Measurements from ENCODE around the gene HMCN1. TPM values are rescaled to one million over a fixed set of nuclear protein-coding genes. Genes with fewer than 3 reads are reported as not detected.

The HMCN1 gene
- total and polyA plus RNA-seq, 4 donors: 1.5 to 6.8 (median 3.5) TPM

- no peak for TF ChIP-seq MAX (IDR thresholded peaks at IDR 0.05)
- TF ChIP-seq NR2F2 (IDR thresholded peaks at IDR 0.05): no peak
- TF ChIP-seq EGR1 (IDR thresholded peaks at IDR 0.05; ENCODE audit: low read depth in 2 of 2): no peak
- TF ChIP-seq TAF1 (conservative IDR thresholded peaks at IDR 0.05): no peak
These were observed 395.6 kb downstream of the HMCN1 start (continued) for GRCh38 chr1:186129758-186130157.

GRCh38 chr1:186139115-186139514, 404.9 kb downstream of the HMCN1 start:
- H3K27ac ChIP-seq (ENCODE audit: low read depth in 1 of 2, low read length in 2 of 2): no peak overlapping the region
- DNase-seq (ENCODE audit: low spot score): no peak
- no peak overlapping the region for H3K4me3 ChIP-seq (ENCODE audit: low read depth in 1 of 3, low read length in 3 of 3)
- no peak overlapping the region for H3K9ac ChIP-seq (ENCODE audit: low read depth in 1 of 2, low read length in 2 of 2)
- no peaks in the 10 kb centered on the region for H3K27me3 ChIP-seq (ENCODE audit: control insufficient read depth in 4 of 4, insufficient read depth in 4 of 4, low read length in 3 of 4)
- TF ChIP-seq ATF3 (IDR thresholded peaks at IDR 0.05) (no peak), HNF4G (IDR thresholded peaks at IDR 0.05) (no peak), ZBTB33 (IDR thresholded peaks at IDR 0.05) (no peak), SP1 (IDR thresholded peaks at IDR 0.05) (no peak), FOXA2 (IDR thresholded peaks at IDR 0.05) (no peak), RXRA (IDR thresholded peaks at IDR 0.05) (no peak), NR2F2 (IDR thresholded peaks at IDR 0.05) (no peak), GABPA (IDR thresholded peaks at IDR 0.05 in 1 of 2, conservative IDR thresholded peaks at IDR 0.05 in 1 of 2) (no peak), REST (IDR thresholded peaks at IDR 0.05) (no peak), FOXA1 (IDR thresholded peaks at IDR 0.05) (no peak), YY1 (IDR thresholded peaks at IDR 0.05) (no peak), MAX (IDR thresholded peaks at IDR 0.05) (no peak), JUND (IDR thresholded peaks at IDR 0.05) (no peak), HNF4A (conservative IDR thresholded peaks at IDR 0.05) (no peak), TAF1 (conservative IDR thresholded peaks at IDR 0.05) (no peak), RAD21 (IDR thresholded peaks at IDR 0.05) (no peak), CTCF (IDR thresholded peaks at IDR 0.05; ENCODE audit: low read depth, low read length, missing input control) (no peak), EGR1 (IDR thresholded peaks at IDR 0.05; ENCODE audit: low read depth in 2 of 2) (no peak)
- 82% methylated on average over 4 of the region's 4 CpGs for WGBS
- H3K9me3 ChIP-seq (ENCODE audit: control insufficient read depth in 4 of 4, low read length in 3 of 4): no peaks in the 10 kb centered on the region
- no peaks in the 10 kb centered on the region for H3K36me3 ChIP-seq (ENCODE audit: control insufficient read depth in 4 of 4, insufficient read depth in 3 of 4, low read depth in 1 of 4, low read length in 3 of 4)
- no peaks in the 10 kb centered on the region for H3K4me1 ChIP-seq (ENCODE audit: control insufficient read depth in 4 of 4, insufficient read depth in 4 of 4, low read length in 3 of 4)

All from liver (tissue), 9 donors.